Hepatocyte (in vitro differentiated cells): ENCODE measurements around the gene DEFB124.

Experiments used
- EZH2 ChIP-seq: fragments of 200-600 bp; sonication (generic); IDR thresholded peaks from 2 replicates; pipeline ENCODE4 v1.6.1; 2016; ENCODE audit warnings: antibody characterized with exemption, mild to moderate bottlenecking, borderline replicate concordance
- EZH2phosphoT487 ChIP-seq: fragments of 200-600 bp; sonication (generic); IDR thresholded peaks from one replicate; pipeline ENCODE4 v1.6.1; 2018; ENCODE audit warnings: antibody characterized with exemption, mild to moderate bottlenecking, low read depth, moderate library complexity; ENCODE audit not compliant: unreplicated experiment, severe bottlenecking
- TF ChIP-seq, protein P1 (sequence below): fragments of 200-600 bp; sonication (generic); IDR thresholded peaks from 2 replicates; pipeline ENCODE4 v1.5.1; 2016; ENCODE audit warnings: antibody characterized with exemption, mild to moderate bottlenecking; ENCODE audit not compliant: poor library complexity

DNA sequence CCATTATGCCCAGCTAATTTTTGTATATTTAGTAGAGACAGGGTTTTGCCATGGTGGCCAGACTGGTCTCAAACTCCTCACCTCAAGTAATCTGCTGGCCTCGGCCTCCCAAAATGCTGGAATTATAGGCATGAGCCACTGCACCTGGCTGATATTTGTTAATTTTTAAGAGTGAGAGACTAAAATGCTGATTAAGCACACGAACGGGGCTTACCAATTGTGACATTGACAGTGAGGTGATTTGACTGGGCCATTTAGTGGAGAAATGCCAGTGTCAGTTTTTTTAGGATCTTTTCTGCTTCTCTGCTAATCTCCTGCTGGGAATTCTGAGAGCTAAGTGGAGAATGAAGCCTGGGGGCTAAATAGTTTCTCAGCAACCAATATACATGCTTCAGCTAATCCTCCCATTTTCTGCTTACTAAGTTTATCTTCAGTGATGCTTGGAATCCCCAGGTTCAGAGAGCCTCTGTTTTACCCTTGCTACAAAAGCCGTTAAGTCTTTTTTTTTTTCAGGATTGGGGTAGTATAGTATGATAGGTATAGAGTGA lies 44.3 kb downstream of the DEFB124 start:
- TF ChIP-seq, protein P1, sequence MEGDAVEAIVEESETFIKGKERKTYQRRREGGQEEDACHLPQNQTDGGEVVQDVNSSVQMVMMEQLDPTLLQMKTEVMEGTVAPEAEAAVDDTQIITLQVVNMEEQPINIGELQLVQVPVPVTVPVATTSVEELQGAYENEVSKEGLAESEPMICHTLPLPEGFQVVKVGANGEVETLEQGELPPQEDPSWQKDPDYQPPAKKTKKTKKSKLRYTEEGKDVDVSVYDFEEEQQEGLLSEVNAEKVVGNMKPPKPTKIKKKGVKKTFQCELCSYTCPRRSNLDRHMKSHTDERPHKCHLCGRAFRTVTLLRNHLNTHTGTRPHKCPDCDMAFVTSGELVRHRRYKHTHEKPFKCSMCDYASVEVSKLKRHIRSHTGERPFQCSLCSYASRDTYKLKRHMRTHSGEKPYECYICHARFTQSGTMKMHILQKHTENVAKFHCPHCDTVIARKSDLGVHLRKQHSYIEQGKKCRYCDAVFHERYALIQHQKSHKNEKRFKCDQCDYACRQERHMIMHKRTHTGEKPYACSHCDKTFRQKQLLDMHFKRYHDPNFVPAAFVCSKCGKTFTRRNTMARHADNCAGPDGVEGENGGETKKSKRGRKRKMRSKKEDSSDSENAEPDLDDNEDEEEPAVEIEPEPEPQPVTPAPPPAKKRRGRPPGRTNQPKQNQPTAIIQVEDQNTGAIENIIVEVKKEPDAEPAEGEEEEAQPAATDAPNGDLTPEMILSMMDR: no peak
- no peak for TF ChIP-seq EZH2
- TF ChIP-seq EZH2phosphoT487: no peak
